MCF 10A (cell line): Measurements from ENCODE around the gene PKIB. TPM values are rescaled to one million over a fixed set of nuclear protein-coding genes. Genes with fewer than 3 reads are reported as not detected.

ENCODE experiments used
- BruUV-seq: library from RNA; stranded (reverse); fragments of 400-500 nt; replicated peaks from 2 replicates; lab custom pipeline; 2021; lab: Mats Ljungman, UMichigan
- CTCF ChIA-PET: fragments of 300-600 bp; sonication (Branson Sonifier 250); formaldehyde crosslinking; extraction: SDS; loops from one replicate; lab custom pipeline; 2021; ENCODE audit warnings: antibody characterized with exemption, inconsistent platforms; lab: Yijun Ruan, JAX
- POLR2A ChIA-PET: fragments of 300-600, 350-650 bp; sonication (Branson Sonifier 250); formaldehyde crosslinking; extraction: SDS; loops from one replicate; lab custom pipeline; 2020; ENCODE audit warnings: antibody characterized with exemption, inconsistent platforms; lab: Yijun Ruan, JAX
- DNase-seq: peaks from one replicate; pipeline ENCODE4 v3.0.0-alpha.2; 2018; ENCODE audit not compliant: unreplicated experiment
- H3K27ac Mint-ChIP-seq: one replicate; pipeline ENCODE4 v1.8.0; 2022; ENCODE audit warnings: mild to moderate bottlenecking, low read depth, mixed read lengths; ENCODE audit not compliant: unreplicated experiment
- H3K27me3 Mint-ChIP-seq: one replicate; pipeline ENCODE4 v1.8.0; 2022; ENCODE audit warnings: mixed read lengths; ENCODE audit not compliant: insufficient read depth, unreplicated experiment
- H3K36me3 Mint-ChIP-seq: one replicate; pipeline ENCODE4 v1.8.0; 2022; ENCODE audit warnings: mild to moderate bottlenecking, moderate library complexity, mixed read lengths; ENCODE audit not compliant: insufficient read depth, unreplicated experiment
- H3K4me1 Mint-ChIP-seq: one replicate; pipeline ENCODE4 v1.8.0; 2022; ENCODE audit warnings: mixed read lengths; ENCODE audit not compliant: insufficient read depth, unreplicated experiment
- H3K4me3 Mint-ChIP-seq: one replicate; pipeline ENCODE4 v1.8.0; 2022; ENCODE audit warnings: mild to moderate bottlenecking, moderate library complexity, mixed read lengths; ENCODE audit not compliant: unreplicated experiment
- H3K9me3 Mint-ChIP-seq: one replicate; pipeline ENCODE4 v1.8.0; 2022; ENCODE audit warnings: mixed read lengths; ENCODE audit not compliant: unreplicated experiment
- CTCF ChIP-seq: fragments of 200-600 bp; IDR thresholded peaks from one replicate; pipeline ENCODE4 v1.8.0; 2022; ENCODE audit warnings: antibody characterized with exemption, mild to moderate bottlenecking; ENCODE audit not compliant: unreplicated experiment
- intact Hi-C: fragments of 100-400 bp; cut with micrococcal nuclease; formaldehyde crosslinking; loops from 2 replicates; pipeline ENCODE4 v1.14.1; 2022
- total RNA-seq: library from RNA; stranded (reverse); gene quantifications from 2 replicates; pipeline ENCODE4 v1.2.3, GENCODE V29; 2022

The PKIB gene
- total RNA-seq, 1 experiment from 2014 or later = 6.0 TPM

GRCh38 chr6:122697458-122697857 lies 87.3 kb downstream of the PKIB start:
- Mint-ChIP-seq H3K27ac (no peak overlapping the region), H3K9me3 (no peaks in the 10 kb centered on the region), H3K36me3 (no peaks in the 10 kb centered on the region), H3K4me1 (peaks cover 16% of the 10 kb centered on the region), H3K4me3 (no peak overlapping the region), H3K27me3 (no peaks in the 10 kb centered on the region)
- TF ChIP-seq CTCF = no peak
- POLR2A ChIA-PET = no interaction called here
- CTCF ChIA-PET = no interaction called here
- intact Hi-C loops = no loop called here
- no peak for DNase-seq
- no TSS peak for BruUV-seq

- H3K27me3 Mint-ChIP-seq = no peaks in the 10 kb centered on the region
- H3K4me1 Mint-ChIP-seq = peaks cover 8% of the 10 kb centered on the region
- ChIA-PET CTCF (interaction anchor here (0.5 to 1.0 kb wide), 2 partner anchors 39 to 90 kb away, joined by 3 to 4 read pairs; no protein-coding TSS in a partner anchor), POLR2A (interaction anchor here (0.6 kb wide), 1 partner anchor 212 kb away, joined by 3 read pairs; no protein-coding TSS in a partner anchor)
- intact Hi-C loops = no loop called here
- no TSS peak for BruUV-seq
- H3K36me3 Mint-ChIP-seq = no peaks in the 10 kb centered on the region
- H3K4me3 Mint-ChIP-seq = no peak overlapping the region
- DNase-seq = no peak
- H3K27ac Mint-ChIP-seq = no peak overlapping the region
- H3K9me3 Mint-ChIP-seq = no peaks in the 10 kb centered on the region
- TF ChIP-seq CTCF = no peak
Measured at GRCh38 chr6:122701666-122702065, 91.5 kb downstream of the PKIB start.

- no peaks in the 10 kb centered on the region for H3K4me1 Mint-ChIP-seq
- no TSS peak for BruUV-seq
- ChIA-PET POLR2A (no interaction called here), CTCF (no interaction called here)
- H3K36me3 Mint-ChIP-seq = no peaks in the 10 kb centered on the region
- intact Hi-C loops = no loop called here
- H3K4me3 Mint-ChIP-seq = no peak overlapping the region
- no peak overlapping the region for H3K27ac Mint-ChIP-seq
- TF ChIP-seq CTCF = no peak
- DNase-seq = no peak
- H3K9me3 Mint-ChIP-seq = no peaks in the 10 kb centered on the region
- no peaks in the 10 kb centered on the region for H3K27me3 Mint-ChIP-seq
Measured at GRCh38 chr6:122702841-122703240, 92.6 kb downstream of the PKIB start.

GRCh38 chr6:122704066-122704465 lies 93.9 kb downstream of the PKIB start:
- H3K4me1 Mint-ChIP-seq = no peaks in the 10 kb centered on the region
- H3K27ac Mint-ChIP-seq = no peak overlapping the region
- no peak overlapping the region for H3K4me3 Mint-ChIP-seq
- no peak for DNase-seq
- intact Hi-C loops = no loop called here
- CTCF ChIA-PET = no interaction called here
- POLR2A ChIA-PET = no interaction called here
- no peak for TF ChIP-seq CTCF
- no peaks in the 10 kb centered on the region for H3K27me3 Mint-ChIP-seq
- H3K36me3 Mint-ChIP-seq = no peaks in the 10 kb centered on the region
- BruUV-seq = no TSS peak
- H3K9me3 Mint-ChIP-seq = no peaks in the 10 kb centered on the region
